DND-41 (cell line): Measurements from ENCODE around the gene CPXM1.

Experiments used
- CTCF ChIP-seq: IDR thresholded peaks from 2 replicates; pipeline ENCODE4 v1.5.1; 2012; ENCODE audit warnings: borderline replicate concordance, low read length, moderate library complexity, mild to moderate bottlenecking; ENCODE audit not compliant: poor library complexity, severe bottlenecking; ENCODE audit errors: extremely low read depth
- EZH2 ChIP-seq: IDR thresholded peaks from 3 replicates; pipeline ENCODE4 v1.6.1; 2012; ENCODE audit warnings: borderline replicate concordance, low read depth, mild to moderate bottlenecking, moderate library complexity, low read length, inconsistent platforms; ENCODE audit not compliant: severe bottlenecking

- TF ChIP-seq CTCF: no peak
- no peak for TF ChIP-seq EZH2
Measured at GRCh38 chr20:2816030-2816582, 15.7 kb upstream of the CPXM1 start, which contains the start of gene TMEM239.
